HEK293 (cell line): ENCODE results near the gene TGFB2.

Experiments used
- CTCF ChIA-PET: fragments of 350-600 bp; formaldehyde crosslinking; extraction: SDS; loops from one replicate; lab custom pipeline; 2021; ENCODE audit warnings: antibody characterized with exemption; lab: Yijun Ruan, JAX
- POLR2A ChIA-PET: fragments of 300-600 bp; formaldehyde crosslinking; extraction: SDS; loops from one replicate; lab custom pipeline; 2020; ENCODE audit warnings: antibody characterized with exemption, inconsistent platforms; lab: Yijun Ruan, JAX
- H3K27ac ChIP-seq: fragments of 200-500 bp; sonication (Bioruptor generic); 2 replicates; pipeline ENCODE4 v1.5.1; 2014; ENCODE audit warnings: low read depth, low read length, control low read depth, inconsistent platforms; ENCODE audit errors: extremely low read depth
- H3K36me3 ChIP-seq, 2 experiments: fragments of 200-500 bp in 1 of 2; sonication (Bioruptor generic) in 1 of 2; 1 replicate in 1 of 2; 2 replicates in 1 of 2; pipeline ENCODE4 v1.5.1; 2014 to 2017; ENCODE audit warnings: inconsistent platforms in 2 of 2, low read length in 2 of 2; ENCODE audit not compliant: control insufficient read depth in 2 of 2, insufficient read depth in 1 of 2
- H3K4me1 ChIP-seq: fragments of 200-500 bp; sonication (Bioruptor generic); 2 replicates; pipeline ENCODE4 v1.5.1; 2014; ENCODE audit warnings: mild to moderate bottlenecking, low read length, inconsistent platforms; ENCODE audit not compliant: control insufficient read depth, insufficient read depth
- H3K4me3 ChIP-seq: 2 replicates; pipeline ENCODE4 v1.5.1; 2011; ENCODE audit warnings: low read depth, mild to moderate bottlenecking, control low read depth, low read length, moderate library complexity
- H3K9me3 ChIP-seq: fragments of 200-500 bp; sonication (Bioruptor generic); 2 replicates; pipeline ENCODE4 v1.5.1; 2014; ENCODE audit warnings: low read depth, low read length, inconsistent platforms; ENCODE audit not compliant: control insufficient read depth, insufficient read depth
- EGR2 ChIP-seq: fragments of 450-650 bp; formaldehyde crosslinking; IDR thresholded peaks from 2 replicates; pipeline ENCODE4 v1.5.1; 2016; ENCODE audit warnings: low read depth, missing biosample characterization, missing genetic modification characterization
- GFI1B ChIP-seq: fragments of 450-650 bp; formaldehyde crosslinking; IDR thresholded peaks from 2 replicates; pipeline ENCODE4 v1.5.1; 2016; ENCODE audit warnings: missing biosample characterization, missing genetic modification characterization
- GLI4 ChIP-seq: fragments of 450-650 bp; formaldehyde crosslinking; IDR thresholded peaks from 2 replicates; pipeline ENCODE4 v1.5.1; 2016; ENCODE audit warnings: missing biosample characterization, missing genetic modification characterization
- KLF10 ChIP-seq: fragments of 450-650 bp; IDR thresholded peaks from 2 replicates; pipeline ENCODE4 v1.5.1; 2018; ENCODE audit warnings: missing biosample characterization, mild to moderate bottlenecking, missing genetic modification characterization
- KLF17 ChIP-seq: fragments of 450-650 bp; formaldehyde crosslinking; IDR thresholded peaks from 2 replicates; pipeline ENCODE4 v1.5.1; 2016; ENCODE audit warnings: missing biosample characterization, missing genetic modification characterization
- PATZ1 ChIP-seq: fragments of 450-650 bp; formaldehyde crosslinking; IDR thresholded peaks from 2 replicates; pipeline ENCODE4 v1.5.1; 2016; ENCODE audit warnings: missing biosample characterization, missing genetic modification characterization
- PRDM6 ChIP-seq: fragments of 450-650 bp; formaldehyde crosslinking; IDR thresholded peaks from 2 replicates; pipeline ENCODE4 v1.5.1; 2017; ENCODE audit warnings: missing biosample characterization, missing genetic modification characterization
- REPIN1 ChIP-seq: fragments of 450-650 bp; formaldehyde crosslinking; IDR thresholded peaks from 2 replicates; pipeline ENCODE4 v1.5.1; 2017; ENCODE audit warnings: missing biosample characterization, missing genetic modification characterization, low read depth
- TRIM28 ChIP-seq: IDR thresholded peaks from 2 replicates; pipeline ENCODE4 v1.6.1; 2011; ENCODE audit warnings: low read length, control low read depth, borderline replicate concordance
- ZBTB1 ChIP-seq: fragments of 450-650 bp; formaldehyde crosslinking; IDR thresholded peaks from 2 replicates; pipeline ENCODE4 v1.5.1; 2016; ENCODE audit warnings: missing biosample characterization, missing genetic modification characterization
- ZBTB17 ChIP-seq: fragments of 450-650 bp; formaldehyde crosslinking; IDR thresholded peaks from 2 replicates; pipeline ENCODE4 v1.5.1; 2016; ENCODE audit warnings: missing biosample characterization, missing genetic modification characterization
- ZBTB20 ChIP-seq: fragments of 450-650 bp; formaldehyde crosslinking; IDR thresholded peaks from 2 replicates; pipeline ENCODE4 v1.5.1; 2016; ENCODE audit warnings: missing biosample characterization, missing genetic modification characterization
- ZEB2 ChIP-seq: fragments of 450-650 bp; formaldehyde crosslinking; IDR thresholded peaks from 2 replicates; pipeline ENCODE4 v1.5.1; 2016; ENCODE audit warnings: missing biosample characterization, missing genetic modification characterization
- ZIC2 ChIP-seq: fragments of 450-650 bp; formaldehyde crosslinking; IDR thresholded peaks from 2 replicates; pipeline ENCODE4 v1.5.1; 2016; ENCODE audit warnings: missing biosample characterization, missing genetic modification characterization
- ZNF10 ChIP-seq: fragments of 450-650 bp; formaldehyde crosslinking; IDR thresholded peaks from 2 replicates; pipeline ENCODE4 v1.5.1; 2017; ENCODE audit warnings: missing biosample characterization, missing genetic modification characterization
- ZNF121 ChIP-seq: fragments of 450-650 bp; formaldehyde crosslinking; IDR thresholded peaks from 2 replicates; pipeline ENCODE4 v1.5.1; 2016; ENCODE audit warnings: missing biosample characterization, missing genetic modification characterization
- ZNF133 ChIP-seq: fragments of 450-650 bp; formaldehyde crosslinking; IDR thresholded peaks from 2 replicates; pipeline ENCODE4 v1.5.1; 2016; ENCODE audit warnings: missing biosample characterization, missing genetic modification characterization
- ZNF174 ChIP-seq: fragments of 450-650 bp; formaldehyde crosslinking; IDR thresholded peaks from 2 replicates; pipeline ENCODE4 v1.5.0; 2017; ENCODE audit warnings: missing biosample characterization, mild to moderate bottlenecking, missing genetic modification characterization
- ZNF175 ChIP-seq: fragments of 450-650 bp; formaldehyde crosslinking; IDR thresholded peaks from 2 replicates; pipeline ENCODE4 v1.5.1; 2016; ENCODE audit warnings: missing biosample characterization, missing genetic modification characterization
- ZNF184 ChIP-seq: fragments of 450-650 bp; IDR thresholded peaks from 2 replicates; pipeline ENCODE4 v1.5.1; 2018; ENCODE audit warnings: missing biosample characterization, mild to moderate bottlenecking, missing genetic modification characterization
- ZNF221 ChIP-seq: fragments of 450-650 bp; formaldehyde crosslinking; IDR thresholded peaks from 2 replicates; pipeline ENCODE4 v1.5.1; 2017; ENCODE audit warnings: missing biosample characterization, missing genetic modification characterization, borderline replicate concordance
- ZNF23 ChIP-seq: fragments of 450-650 bp; formaldehyde crosslinking; IDR thresholded peaks from 2 replicates; pipeline ENCODE4 v1.5.1; 2016; ENCODE audit warnings: missing biosample characterization, missing genetic modification characterization, borderline replicate concordance
- ZNF324 ChIP-seq: fragments of 450-650 bp; formaldehyde crosslinking; IDR thresholded peaks from 2 replicates; pipeline ENCODE4 v1.5.1; 2016; ENCODE audit warnings: missing biosample characterization, missing genetic modification characterization
- ZNF354C ChIP-seq: fragments of 450-650 bp; formaldehyde crosslinking; IDR thresholded peaks from 2 replicates; pipeline ENCODE4 v1.5.1; 2016; ENCODE audit warnings: missing biosample characterization, missing genetic modification characterization, low read depth, borderline replicate concordance
- ZNF433 ChIP-seq: fragments of 450-650 bp; formaldehyde crosslinking; IDR thresholded peaks from 2 replicates; pipeline ENCODE4 v1.5.1; 2016; ENCODE audit warnings: missing biosample characterization, missing genetic modification characterization, low read depth
- ZNF529 ChIP-seq: fragments of 450-650 bp; formaldehyde crosslinking; IDR thresholded peaks from 2 replicates; pipeline ENCODE4 v1.5.1; 2017; ENCODE audit warnings: missing genetic modification characterization, missing biosample characterization; ENCODE audit not compliant: insufficient replicate concordance
- ZNF560 ChIP-seq: fragments of 450-650 bp; formaldehyde crosslinking; IDR thresholded peaks from 2 replicates; pipeline ENCODE4 v1.5.1; 2017; ENCODE audit warnings: missing biosample characterization, missing genetic modification characterization, borderline replicate concordance
- ZNF785 ChIP-seq: fragments of 450-650 bp; formaldehyde crosslinking; IDR thresholded peaks from 2 replicates; pipeline ENCODE4 v1.5.1; 2016; ENCODE audit warnings: missing biosample characterization, missing genetic modification characterization
- ZNF837 ChIP-seq: fragments of 450-650 bp; formaldehyde crosslinking; IDR thresholded peaks from 2 replicates; pipeline ENCODE4 v1.5.1; 2016; ENCODE audit warnings: missing biosample characterization, missing genetic modification characterization
- ZSCAN23 ChIP-seq: fragments of 450-650 bp; formaldehyde crosslinking; IDR thresholded peaks from 2 replicates; pipeline ENCODE4 v1.5.1; 2016; ENCODE audit warnings: missing biosample characterization, missing genetic modification characterization
- ZSCAN4 ChIP-seq: fragments of 450-650 bp; formaldehyde crosslinking; IDR thresholded peaks from 2 replicates; pipeline ENCODE4 v1.5.1; 2017; ENCODE audit warnings: missing biosample characterization, missing genetic modification characterization
- ZXDB ChIP-seq: fragments of 450-650 bp; formaldehyde crosslinking; IDR thresholded peaks from 2 replicates; pipeline ENCODE4 v1.5.1; 2016; ENCODE audit warnings: missing biosample characterization, missing genetic modification characterization

Gene TGFB2

GRCh38 chr1:218342091-218342490, 3.0 kb upstream of the TGFB2 start:
- no peak overlapping the region for H3K4me3 ChIP-seq
- CTCF ChIA-PET, result interaction anchor here (0.6 to 3.3 kb wide), 6 partner anchors 13 to 725 kb away, joined by 3 to 7 read pairs (median 3); no protein-coding TSS in a partner anchor
- no peaks in the 10 kb centered on the region for H3K36me3 ChIP-seq
- no peaks in the 10 kb centered on the region for H3K9me3 ChIP-seq
- H3K27ac ChIP-seq, result no peak overlapping the region
- TF ChIP-seq KLF17 (no peak), ZNF175 (no peak), ZNF174 (no peak), ZNF23 (tag by site-specific recombination) (no peak), ZSCAN4 (tag by site-specific recombination) (no peak), REPIN1 (tag by site-specific recombination) (no peak), PRDM6 (tag by site-specific recombination) (no peak), ZSCAN23 (tag by site-specific recombination) (no peak), ZNF121 (tag by site-specific recombination) (no peak), ZNF354C (no peak), ZBTB1 (no peak), ZNF529 (tag by site-specific recombination) (no peak), ZNF10 (tag by site-specific recombination) (no peak), GFI1B (no peak), ZNF433 (tag by site-specific recombination) (no peak)
- POLR2A ChIA-PET, result no interaction called here
- no peaks in the 10 kb centered on the region for H3K4me1 ChIP-seq

- H3K4me3 ChIP-seq, result peak overlapping the region; percentile 64
- no peaks in the 10 kb centered on the region for H3K36me3 ChIP-seq
- no peaks in the 10 kb centered on the region for H3K9me3 ChIP-seq
- POLR2A ChIA-PET, result interaction anchor here (0.6 to 2.0 kb wide), 14 partner anchors 8 to 841 kb away, joined by 3 to 11 read pairs (median 3); no protein-coding TSS in a partner anchor
- CTCF ChIA-PET, result interaction anchor here (1.0 to 1.6 kb wide), 3 partner anchors 49 to 1222 kb away, joined by 3 to 4 read pairs (median 3); no protein-coding TSS in a partner anchor
- H3K27ac ChIP-seq, result peak overlapping the region; percentile 59; the same call in 1 of the 2 replicates
- H3K4me1 ChIP-seq, result peaks cover 3% of the 10 kb centered on the region
- TF ChIP-seq ZBTB20 (tag by site-specific recombination) (peak; percentile 45; the same call in 1 of the 2 replicates), KLF10 (tag by site-specific recombination) (no peak), ZNF221 (tag by site-specific recombination) (no peak), PATZ1 (tag by site-specific recombination) (peak; percentile 80), ZNF324 (tag by site-specific recombination) (peak; percentile 68; the same call in 1 of the 2 replicates), GLI4 (tag by site-specific recombination) (peak; percentile 78; the same call in 1 of the 2 replicates), ZBTB17 (tag by site-specific recombination) (peak; percentile 93), ZNF837 (tag by site-specific recombination) (no peak; the same call in 1 of the 2 replicates), ZEB2 (tag by site-specific recombination) (0 out of 2 replicates have a peak, but pooled peaks have one; percentile 14), EGR2 (tag by site-specific recombination) (peak; percentile 53), ZIC2 (tag by site-specific recombination) (peak; percentile 83), ZNF184 (tag by site-specific recombination) (no peak), ZNF560 (tag by site-specific recombination) (no peak), ZNF785 (tag by site-specific recombination) (peak; percentile 58; the same call in 1 of the 2 replicates), ZNF133 (no peak), ZXDB (peak; percentile 83), TRIM28 (0 out of 2 replicates have a peak, but pooled peaks have one; percentile 5)
These were observed 696 bp downstream of the TGFB2 start for GRCh38 chr1:218345673-218346390.
